Measurements from ENCODE around the gene DNAJC11. TPM values are rescaled to one million over a fixed set of nuclear protein-coding genes. Genes with fewer than 3 reads are reported as not detected.
A peak's percentile ranks its signal among the peaks of the same experiment; 100 is the strongest.

The DNAJC11 gene
- total RNA-seq (10 to 100 TPM; 21.0 to 34.6 (median 23.8) TPM), polyA plus RNA-seq (10 to 100 TPM; 33.0 to 48.5 (median 46.7) TPM)

- Histone ChIP-seq H3K9me3 (no peaks in the 10 kb centered on the region), H3K4me3 (peak within 1 kb of the TSS; percentile 74 to 100 (median 99)), H3K4me1 (peaks cover 0 to 55% (median 38%) of the 10 kb centered on the region in 4 donors), H3K27me3 (no peaks in the 10 kb centered on the region), H3K36me3 (no peaks in the 10 kb centered on the region), H3K27ac (peak within 1 kb of the TSS; percentile 80 to 93 (median 88))
- peak; percentile 93 for DNase-seq
- TF ChIP-seq POLR2AphosphoS5 (IDR thresholded peaks at IDR 0.05) (peak; percentile 32 to 80 (median 70)), POLR2A (IDR thresholded peaks at IDR 0.05) (no peak), EP300 (IDR thresholded peaks at IDR 0.05) (no peak), CTCF (IDR thresholded peaks at IDR 0.05) (peak in 2 of 4 experiments; percentile 15 to 83)
- intact Hi-C loops (cut with DNase I) = loop anchor here (2.0 to 5.0 kb wide), 2 partner anchors 83 to 119 kb away; partner anchors contain the start of gene CAMTA1
- 0% methylated on average over 80 of the region's 80 CpGs for WGBS, 2 donors
Observed at GRCh38 chr1:6701437-6702153, at the start of gene DNAJC11. Gene DNAJC11 (minus strand): TSS chr1:6701816. CDS start chr1:6701800, 16 bp downstream.

- intact Hi-C loops (cut with DNase I) = no loop called here
- no peaks in the 10 kb centered on the region for H3K4me1 ChIP-seq
- no peak overlapping the region for H3K4me3 ChIP-seq
- DNase-seq = no peak
- TF ChIP-seq POLR2AphosphoS5 (IDR thresholded peaks at IDR 0.05) = no peak
- no peak for TF ChIP-seq CTCF (IDR thresholded peaks at IDR 0.05)
- no peak for TF ChIP-seq POLR2A (IDR thresholded peaks at IDR 0.05)
- no peaks in the 10 kb centered on the region for H3K36me3 ChIP-seq
- H3K9me3 ChIP-seq = no peaks in the 10 kb centered on the region
- H3K27ac ChIP-seq = no peak overlapping the region
- no peaks in the 10 kb centered on the region for H3K27me3 ChIP-seq
- WGBS, 2 donors = 22 to 73% methylated on average over 4 of the region's 4 CpGs
Observed at GRCh38 chr1:6750490-6750889, 48.9 kb upstream of the DNAJC11 start.

- Histone ChIP-seq H3K9me3 (no peaks in the 10 kb centered on the region), H3K27ac (no peak overlapping the region), H3K4me1 (peaks cover 0 to 20% (median 17%) of the 10 kb centered on the region in 4 donors), H3K4me3 (no peak overlapping the region), H3K36me3 (no peaks in the 10 kb centered on the region), H3K27me3 (no peaks in the 10 kb centered on the region)
- WGBS, 2 donors = 63 to 81% methylated on average over 2 of the region's 2 CpGs
- intact Hi-C loops (cut with DNase I) = no loop called here
- no peak for TF ChIP-seq POLR2AphosphoS5 (IDR thresholded peaks at IDR 0.05)
- TF ChIP-seq CTCF (IDR thresholded peaks at IDR 0.05) = no peak
- no peak for TF ChIP-seq EP300 (IDR thresholded peaks at IDR 0.05)
- TF ChIP-seq POLR2A (IDR thresholded peaks at IDR 0.05) = no peak
- no peak for DNase-seq
Observed at GRCh38 chr1:6747674-6748073, 46.1 kb upstream of the DNAJC11 start.

- H3K4me3 ChIP-seq = no peak overlapping the region
- WGBS, 2 donors = 86 to 90% methylated on average over 5 of the region's 5 CpGs
Observed at GRCh38 chr1:6745073-6745472, 43.5 kb upstream of the DNAJC11 start.

More at GRCh38 chr1:6745073-6745472, 43.5 kb upstream of the DNAJC11 start:
- intact Hi-C loops (cut with DNase I) = no loop called here
- no peak for DNase-seq
- Histone ChIP-seq H3K36me3 (no peaks in the 10 kb centered on the region), H3K4me1 (peaks cover 0 to 20% (median 17%) of the 10 kb centered on the region in 4 donors), H3K27ac (no peak overlapping the region), H3K9me3 (no peaks in the 10 kb centered on the region), H3K27me3 (no peaks in the 10 kb centered on the region)
- TF ChIP-seq POLR2A (IDR thresholded peaks at IDR 0.05) (no peak), POLR2AphosphoS5 (IDR thresholded peaks at IDR 0.05) (no peak), EP300 (IDR thresholded peaks at IDR 0.05) (no peak), CTCF (IDR thresholded peaks at IDR 0.05) (no peak)
